Tibial nerve (tissue), 3 donors: ENCODE measurements around the gene TMEM250.
A peak's percentile ranks its signal among the peaks of the same experiment; 100 is the strongest.

Experiments used
- POLR2A ChIP-seq, 2 donors: fragments of 450-650 bp; IDR thresholded peaks; one replicate each; pipeline ENCODE4 v1.6.1; 2017; ENCODE audit warnings: antibody characterized with exemption in 2 of 2, mild to moderate bottlenecking in 2 of 2, moderate library complexity in 2 of 2
- TF ChIP-seq, protein P1 (sequence below), 5 experiments: fragments of 200-600 bp in 3 of 5; fragments of 450-650 bp in 2 of 5; sonication (generic) in 3 of 5; IDR thresholded peaks; one replicate each; pipeline ENCODE4 v1.5.1; 2016 to 2019; ENCODE audit warnings: antibody characterized with exemption in 5 of 5, mild to moderate bottlenecking in 3 of 5, moderate library complexity in 2 of 5

DNA sequence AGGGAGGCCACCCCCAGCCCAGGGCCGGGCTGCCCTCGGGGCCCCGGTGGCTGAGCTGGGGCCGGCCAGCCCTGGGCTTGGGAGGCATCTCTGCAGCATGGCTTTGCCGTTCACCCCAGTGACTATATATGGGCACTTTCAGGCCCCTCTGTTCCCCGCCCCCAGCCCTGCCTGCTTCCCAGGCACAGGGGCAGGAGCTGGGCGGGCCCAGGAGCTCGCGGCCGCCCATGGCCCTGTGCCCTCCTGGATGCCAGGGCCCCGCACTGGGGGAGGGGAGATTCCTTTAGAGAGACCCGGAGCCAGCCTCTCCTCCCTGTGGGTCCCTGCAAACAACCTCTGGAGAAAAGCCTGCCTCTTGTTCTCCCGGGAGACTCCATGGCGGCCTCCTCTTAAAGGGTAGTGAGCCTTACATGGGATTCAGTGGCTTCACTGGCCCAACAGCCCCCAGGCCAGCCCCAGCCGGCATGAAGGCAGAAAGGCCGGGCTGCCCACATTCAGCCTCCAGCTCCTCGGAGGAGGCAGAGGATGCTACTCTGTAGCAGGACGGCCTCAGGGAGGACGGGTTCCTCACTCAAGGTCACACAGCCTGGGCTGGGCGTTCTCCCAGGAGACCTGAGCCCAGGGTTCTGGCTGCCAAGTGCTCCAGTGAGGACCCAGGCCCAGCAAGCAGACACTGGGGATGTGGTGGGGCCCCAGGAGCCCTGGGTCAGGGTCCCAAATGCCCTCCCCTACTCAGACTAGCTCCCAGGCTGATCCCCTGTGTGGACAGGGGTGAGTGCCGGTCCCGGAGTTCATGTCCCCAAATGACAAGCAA lies 27.7 kb downstream of the TMEM250 start:
- TF ChIP-seq, protein P1, sequence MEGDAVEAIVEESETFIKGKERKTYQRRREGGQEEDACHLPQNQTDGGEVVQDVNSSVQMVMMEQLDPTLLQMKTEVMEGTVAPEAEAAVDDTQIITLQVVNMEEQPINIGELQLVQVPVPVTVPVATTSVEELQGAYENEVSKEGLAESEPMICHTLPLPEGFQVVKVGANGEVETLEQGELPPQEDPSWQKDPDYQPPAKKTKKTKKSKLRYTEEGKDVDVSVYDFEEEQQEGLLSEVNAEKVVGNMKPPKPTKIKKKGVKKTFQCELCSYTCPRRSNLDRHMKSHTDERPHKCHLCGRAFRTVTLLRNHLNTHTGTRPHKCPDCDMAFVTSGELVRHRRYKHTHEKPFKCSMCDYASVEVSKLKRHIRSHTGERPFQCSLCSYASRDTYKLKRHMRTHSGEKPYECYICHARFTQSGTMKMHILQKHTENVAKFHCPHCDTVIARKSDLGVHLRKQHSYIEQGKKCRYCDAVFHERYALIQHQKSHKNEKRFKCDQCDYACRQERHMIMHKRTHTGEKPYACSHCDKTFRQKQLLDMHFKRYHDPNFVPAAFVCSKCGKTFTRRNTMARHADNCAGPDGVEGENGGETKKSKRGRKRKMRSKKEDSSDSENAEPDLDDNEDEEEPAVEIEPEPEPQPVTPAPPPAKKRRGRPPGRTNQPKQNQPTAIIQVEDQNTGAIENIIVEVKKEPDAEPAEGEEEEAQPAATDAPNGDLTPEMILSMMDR (IDR thresholded peaks at IDR 0.05), result no peak
- peak in 1 of 2 donors; percentile 14 for TF ChIP-seq POLR2A (IDR thresholded peaks at IDR 0.05)
